ENCODE data around the gene SLC4A5. TPM values are rescaled to one million over a fixed set of nuclear protein-coding genes. Genes with fewer than 3 reads are reported as not detected.

The SLC4A5 gene
- total and polyA plus RNA-seq, 2 of the 8 experiments (the other 6 are each of a cell fraction or from before 2014, with no cell fraction given) = 0.42 to 0.52 TPM

DNA sequence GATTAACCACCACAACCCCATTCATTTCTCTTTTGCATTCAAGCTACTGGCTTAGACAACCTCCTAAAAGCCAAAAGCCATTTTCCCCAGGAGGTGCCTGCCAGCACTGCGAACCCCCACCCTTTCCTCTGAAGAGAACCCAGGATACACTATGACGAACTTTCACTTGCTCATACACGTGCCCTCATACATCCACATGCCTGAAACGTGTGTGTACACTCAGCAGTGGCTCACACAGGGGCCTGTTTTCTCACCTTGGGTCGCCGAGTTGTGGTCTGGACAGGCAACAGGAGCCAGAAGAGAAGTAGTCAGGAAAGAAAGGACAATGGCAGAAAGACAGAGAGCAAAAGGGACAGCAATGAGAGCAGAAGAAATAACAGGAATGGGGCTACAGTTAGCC, 29.5 kb upstream of the SLC4A5 start (continued):
- TF ChIP-seq, protein P1, sequence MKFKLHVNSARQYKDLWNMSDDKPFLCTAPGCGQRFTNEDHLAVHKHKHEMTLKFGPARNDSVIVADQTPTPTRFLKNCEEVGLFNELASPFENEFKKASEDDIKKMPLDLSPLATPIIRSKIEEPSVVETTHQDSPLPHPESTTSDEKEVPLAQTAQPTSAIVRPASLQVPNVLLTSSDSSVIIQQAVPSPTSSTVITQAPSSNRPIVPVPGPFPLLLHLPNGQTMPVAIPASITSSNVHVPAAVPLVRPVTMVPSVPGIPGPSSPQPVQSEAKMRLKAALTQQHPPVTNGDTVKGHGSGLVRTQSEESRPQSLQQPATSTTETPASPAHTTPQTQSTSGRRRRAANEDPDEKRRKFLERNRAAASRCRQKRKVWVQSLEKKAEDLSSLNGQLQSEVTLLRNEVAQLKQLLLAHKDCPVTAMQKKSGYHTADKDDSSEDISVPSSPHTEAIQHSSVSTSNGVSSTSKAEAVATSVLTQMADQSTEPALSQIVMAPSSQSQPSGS (IDR thresholded peaks at IDR 0.05; ENCODE audit: low read length) = no peak
- TF ChIP-seq POLR2AphosphoS5 (IDR thresholded peaks at IDR 0.05; ENCODE audit: low read depth, low read length) (no peak), JUN (IDR thresholded peaks at IDR 0.05; ENCODE audit: low read depth, low read length) (no peak), EZH2 (IDR thresholded peaks at IDR 0.05; ENCODE audit: low read depth, low read length, severe bottlenecking) (no peak), KDM4A (IDR thresholded peaks at IDR 0.05; ENCODE audit: low read depth, low read length, severe bottlenecking) (no peak), ZNF274 (IDR thresholded peaks at IDR 0.05; ENCODE audit: borderline replicate concordance, extremely low read depth, low read length) (no peak)

Measured in H1 (cell line).